Measurements from ENCODE around the gene SYNE4.

Gene SYNE4

DNA sequence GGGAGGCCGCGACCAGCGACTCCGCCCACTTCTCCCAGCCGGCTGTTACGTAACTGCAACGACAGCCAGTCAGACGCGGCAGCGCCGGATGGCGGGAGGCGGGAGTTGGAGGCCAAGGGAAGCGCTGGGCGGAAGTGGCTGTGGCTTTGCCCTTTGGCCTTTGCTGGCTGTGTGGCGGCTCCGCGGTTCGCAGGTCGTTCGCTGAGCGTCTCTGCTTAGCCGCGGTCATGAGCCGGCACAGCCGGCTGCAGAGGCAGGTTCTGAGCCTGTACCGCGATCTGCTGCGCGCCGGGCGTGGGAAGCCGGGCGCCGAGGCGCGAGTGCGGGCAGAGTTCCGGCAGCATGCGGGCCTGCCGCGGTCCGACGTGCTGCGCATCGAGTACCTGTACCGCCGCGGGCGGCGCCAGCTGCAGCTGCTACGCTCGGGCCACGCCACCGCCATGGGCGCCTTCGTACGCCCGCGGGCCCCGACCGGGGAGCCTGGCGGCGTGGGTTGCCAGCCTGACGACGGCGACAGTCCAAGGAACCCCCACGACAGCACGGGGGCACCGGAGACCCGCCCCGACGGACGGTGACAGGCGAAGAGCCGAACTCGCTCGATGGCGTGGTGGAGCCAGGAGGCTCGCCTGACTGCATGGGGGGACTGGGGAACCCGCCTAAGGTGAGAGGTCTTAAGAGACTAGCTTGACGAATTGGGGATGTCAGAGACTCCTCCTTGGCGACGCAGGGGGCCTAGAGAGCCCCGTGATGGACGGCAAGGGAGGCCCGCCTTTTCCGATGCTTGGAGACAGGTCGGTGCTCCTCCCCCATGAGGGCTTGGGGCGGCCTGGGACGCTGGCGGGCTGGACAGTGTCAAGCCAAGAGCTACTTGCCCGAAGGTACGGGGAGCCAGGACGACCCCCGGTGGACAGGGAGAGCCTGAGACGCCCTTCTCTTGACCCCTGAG is 13.3 kb downstream of the SYNE4 start, which contains the start of gene SDHAF1 (continued):
- TF ChIP-seq SP2 (tag by site-specific recombination; IDR thresholded peaks at IDR 0.05) (peak; percentile 99), ZEB2 (tag by site-specific recombination; IDR thresholded peaks at IDR 0.05) (peak; percentile 91; the same call in 1 of the 2 replicates), ZBTB20 (tag by site-specific recombination; IDR thresholded peaks at IDR 0.05) (peak; percentile 49; the same call in 1 of the 2 replicates), ZNF555 (tag by site-specific recombination; conservative IDR thresholded peaks at IDR 0.05) (no peak), ZNF664 (tag by site-specific recombination; IDR thresholded peaks at IDR 0.05) (no peak), ZNF132 (tag by site-specific recombination; IDR thresholded peaks at IDR 0.05; ENCODE audit: borderline replicate concordance) (no peak), YY1 (tag by site-specific recombination; IDR thresholded peaks at IDR 0.05) (peak; percentile 83), ZNF19 (tag by site-specific recombination; IDR thresholded peaks at IDR 0.05; ENCODE audit: low read depth) (no peak), FEZF1 (tag by site-specific recombination; IDR thresholded peaks at IDR 0.05) (no peak), ZNF558 (tag by site-specific recombination; IDR thresholded peaks at IDR 0.05) (no peak), EGR2 (tag by site-specific recombination; IDR thresholded peaks at IDR 0.05; ENCODE audit: low read depth) (peak; percentile 94), ZNF211 (tag by site-specific recombination; IDR thresholded peaks at IDR 0.05; ENCODE audit: low read depth) (no peak), HOXA7 (CRISPR knock-in tag; IDR thresholded peaks at IDR 0.05; ENCODE audit: borderline replicate concordance) (peak; percentile 71; the same call in 1 of the 2 replicates), ZIC2 (tag by site-specific recombination; IDR thresholded peaks at IDR 0.05) (peak; percentile 56), ZNF175 (tag by site-specific recombination; IDR thresholded peaks at IDR 0.05) (no peak), ZNF157 (tag by site-specific recombination; IDR thresholded peaks at IDR 0.05) (no peak)
- TF ChIP-seq, protein P1, sequence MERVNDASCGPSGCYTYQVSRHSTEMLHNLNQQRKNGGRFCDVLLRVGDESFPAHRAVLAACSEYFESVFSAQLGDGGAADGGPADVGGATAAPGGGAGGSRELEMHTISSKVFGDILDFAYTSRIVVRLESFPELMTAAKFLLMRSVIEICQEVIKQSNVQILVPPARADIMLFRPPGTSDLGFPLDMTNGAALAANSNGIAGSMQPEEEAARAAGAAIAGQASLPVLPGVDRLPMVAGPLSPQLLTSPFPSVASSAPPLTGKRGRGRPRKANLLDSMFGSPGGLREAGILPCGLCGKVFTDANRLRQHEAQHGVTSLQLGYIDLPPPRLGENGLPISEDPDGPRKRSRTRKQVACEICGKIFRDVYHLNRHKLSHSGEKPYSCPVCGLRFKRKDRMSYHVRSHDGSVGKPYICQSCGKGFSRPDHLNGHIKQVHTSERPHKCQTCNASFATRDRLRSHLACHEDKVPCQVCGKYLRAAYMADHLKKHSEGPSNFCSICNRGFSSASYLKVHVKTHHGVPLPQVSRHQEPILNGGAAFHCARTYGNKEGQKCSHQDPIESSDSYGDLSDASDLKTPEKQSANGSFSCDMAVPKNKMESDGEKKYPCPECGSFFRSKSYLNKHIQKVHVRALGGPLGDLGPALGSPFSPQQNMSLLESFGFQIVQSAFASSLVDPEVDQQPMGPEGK (tag by site-specific recombination; IDR thresholded peaks at IDR 0.05) = peak; percentile 77; the same call in 1 of the 2 replicates
- TF ChIP-seq, protein P2, sequence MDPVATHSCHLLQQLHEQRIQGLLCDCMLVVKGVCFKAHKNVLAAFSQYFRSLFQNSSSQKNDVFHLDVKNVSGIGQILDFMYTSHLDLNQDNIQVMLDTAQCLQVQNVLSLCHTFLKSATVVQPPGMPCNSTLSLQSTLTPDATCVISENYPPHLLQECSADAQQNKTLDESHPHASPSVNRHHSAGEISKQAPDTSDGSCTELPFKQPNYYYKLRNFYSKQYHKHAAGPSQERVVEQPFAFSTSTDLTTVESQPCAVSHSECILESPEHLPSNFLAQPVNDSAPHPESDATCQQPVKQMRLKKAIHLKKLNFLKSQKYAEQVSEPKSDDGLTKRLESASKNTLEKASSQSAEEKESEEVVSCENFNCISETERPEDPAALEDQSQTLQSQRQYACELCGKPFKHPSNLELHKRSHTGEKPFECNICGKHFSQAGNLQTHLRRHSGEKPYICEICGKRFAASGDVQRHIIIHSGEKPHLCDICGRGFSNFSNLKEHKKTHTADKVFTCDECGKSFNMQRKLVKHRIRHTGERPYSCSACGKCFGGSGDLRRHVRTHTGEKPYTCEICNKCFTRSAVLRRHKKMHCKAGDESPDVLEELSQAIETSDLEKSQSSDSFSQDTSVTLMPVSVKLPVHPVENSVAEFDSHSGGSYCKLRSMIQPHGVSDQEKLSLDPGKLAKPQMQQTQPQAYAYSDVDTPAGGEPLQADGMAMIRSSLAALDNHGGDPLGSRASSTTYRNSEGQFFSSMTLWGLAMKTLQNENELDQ (tag by site-specific recombination; IDR thresholded peaks at IDR 0.05; ENCODE audit: low read depth) = no peak
- TF ChIP-seq, protein P3, sequence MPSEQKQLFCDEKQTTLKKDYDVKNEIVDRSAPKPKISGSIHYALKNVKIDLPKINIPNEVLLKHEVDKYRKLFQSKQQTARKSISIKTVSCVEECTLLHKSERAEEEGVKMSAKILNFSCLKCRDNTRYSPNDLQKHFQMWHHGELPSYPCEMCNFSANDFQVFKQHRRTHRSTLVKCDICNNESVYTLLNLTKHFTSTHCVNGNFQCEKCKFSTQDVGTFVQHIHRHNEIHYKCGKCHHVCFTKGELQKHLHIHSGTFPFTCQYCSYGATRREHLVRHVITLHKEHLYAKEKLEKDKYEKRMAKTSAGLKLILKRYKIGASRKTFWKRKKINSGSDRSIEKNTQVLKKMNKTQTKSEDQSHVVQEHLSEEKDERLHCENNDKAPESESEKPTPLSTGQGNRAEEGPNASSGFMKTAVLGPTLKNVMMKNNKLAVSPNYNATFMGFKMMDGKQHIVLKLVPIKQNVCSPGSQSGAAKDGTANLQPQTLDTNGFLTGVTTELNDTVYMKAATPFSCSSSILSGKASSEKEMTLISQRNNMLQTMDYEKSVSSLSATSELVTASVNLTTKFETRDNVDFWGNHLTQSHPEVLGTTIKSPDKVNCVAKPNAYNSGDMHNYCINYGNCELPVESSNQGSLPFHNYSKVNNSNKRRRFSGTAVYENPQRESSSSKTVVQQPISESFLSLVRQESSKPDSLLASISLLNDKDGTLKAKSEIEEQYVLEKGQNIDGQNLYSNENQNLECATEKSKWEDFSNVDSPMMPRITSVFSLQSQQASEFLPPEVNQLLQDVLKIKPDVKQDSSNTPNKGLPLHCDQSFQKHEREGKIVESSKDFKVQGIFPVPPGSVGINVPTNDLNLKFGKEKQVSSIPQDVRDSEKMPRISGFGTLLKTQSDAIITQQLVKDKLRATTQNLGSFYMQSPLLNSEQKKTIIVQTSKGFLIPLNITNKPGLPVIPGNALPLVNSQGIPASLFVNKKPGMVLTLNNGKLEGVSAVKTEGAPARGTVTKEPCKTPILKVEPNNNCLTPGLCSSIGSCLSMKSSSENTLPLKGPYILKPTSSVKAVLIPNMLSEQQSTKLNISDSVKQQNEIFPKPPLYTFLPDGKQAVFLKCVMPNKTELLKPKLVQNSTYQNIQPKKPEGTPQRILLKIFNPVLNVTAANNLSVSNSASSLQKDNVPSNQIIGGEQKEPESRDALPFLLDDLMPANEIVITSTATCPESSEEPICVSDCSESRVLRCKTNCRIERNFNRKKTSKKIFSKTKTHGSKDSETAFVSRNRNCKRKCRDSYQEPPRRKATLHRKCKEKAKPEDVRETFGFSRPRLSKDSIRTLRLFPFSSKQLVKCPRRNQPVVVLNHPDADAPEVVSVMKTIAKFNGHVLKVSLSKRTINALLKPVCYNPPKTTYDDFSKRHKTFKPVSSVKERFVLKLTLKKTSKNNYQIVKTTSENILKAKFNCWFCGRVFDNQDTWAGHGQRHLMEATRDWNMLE (tag by site-specific recombination; conservative IDR thresholded peaks at IDR 0.05; ENCODE audit: low read depth) = peak; percentile 70
- TF ChIP-seq, protein P4, sequence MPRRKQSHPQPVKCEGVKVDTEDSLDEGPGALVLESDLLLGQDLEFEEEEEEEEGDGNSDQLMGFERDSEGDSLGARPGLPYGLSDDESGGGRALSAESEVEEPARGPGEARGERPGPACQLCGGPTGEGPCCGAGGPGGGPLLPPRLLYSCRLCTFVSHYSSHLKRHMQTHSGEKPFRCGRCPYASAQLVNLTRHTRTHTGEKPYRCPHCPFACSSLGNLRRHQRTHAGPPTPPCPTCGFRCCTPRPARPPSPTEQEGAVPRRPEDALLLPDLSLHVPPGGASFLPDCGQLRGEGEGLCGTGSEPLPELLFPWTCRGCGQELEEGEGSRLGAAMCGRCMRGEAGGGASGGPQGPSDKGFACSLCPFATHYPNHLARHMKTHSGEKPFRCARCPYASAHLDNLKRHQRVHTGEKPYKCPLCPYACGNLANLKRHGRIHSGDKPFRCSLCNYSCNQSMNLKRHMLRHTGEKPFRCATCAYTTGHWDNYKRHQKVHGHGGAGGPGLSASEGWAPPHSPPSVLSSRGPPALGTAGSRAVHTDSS (tag by site-specific recombination; IDR thresholded peaks at IDR 0.05) = no peak; the same call in 1 of the 2 replicates
- TF ChIP-seq, protein P5, sequence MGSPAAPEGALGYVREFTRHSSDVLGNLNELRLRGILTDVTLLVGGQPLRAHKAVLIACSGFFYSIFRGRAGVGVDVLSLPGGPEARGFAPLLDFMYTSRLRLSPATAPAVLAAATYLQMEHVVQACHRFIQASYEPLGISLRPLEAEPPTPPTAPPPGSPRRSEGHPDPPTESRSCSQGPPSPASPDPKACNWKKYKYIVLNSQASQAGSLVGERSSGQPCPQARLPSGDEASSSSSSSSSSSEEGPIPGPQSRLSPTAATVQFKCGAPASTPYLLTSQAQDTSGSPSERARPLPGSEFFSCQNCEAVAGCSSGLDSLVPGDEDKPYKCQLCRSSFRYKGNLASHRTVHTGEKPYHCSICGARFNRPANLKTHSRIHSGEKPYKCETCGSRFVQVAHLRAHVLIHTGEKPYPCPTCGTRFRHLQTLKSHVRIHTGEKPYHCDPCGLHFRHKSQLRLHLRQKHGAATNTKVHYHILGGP (tag by site-specific recombination; IDR thresholded peaks at IDR 0.05) = no peak
- TF ChIP-seq, protein P6, sequence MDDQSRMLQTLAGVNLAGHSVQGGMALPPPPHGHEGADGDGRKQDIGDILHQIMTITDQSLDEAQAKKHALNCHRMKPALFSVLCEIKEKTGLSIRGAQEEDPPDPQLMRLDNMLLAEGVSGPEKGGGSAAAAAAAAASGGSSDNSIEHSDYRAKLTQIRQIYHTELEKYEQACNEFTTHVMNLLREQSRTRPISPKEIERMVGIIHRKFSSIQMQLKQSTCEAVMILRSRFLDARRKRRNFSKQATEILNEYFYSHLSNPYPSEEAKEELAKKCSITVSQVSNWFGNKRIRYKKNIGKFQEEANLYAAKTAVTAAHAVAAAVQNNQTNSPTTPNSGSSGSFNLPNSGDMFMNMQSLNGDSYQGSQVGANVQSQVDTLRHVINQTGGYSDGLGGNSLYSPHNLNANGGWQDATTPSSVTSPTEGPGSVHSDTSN (CRISPR knock-in tag; IDR thresholded peaks at IDR 0.05) = peak; percentile 61; the same call in 1 of the 2 replicates
- TF ChIP-seq, protein P7, sequence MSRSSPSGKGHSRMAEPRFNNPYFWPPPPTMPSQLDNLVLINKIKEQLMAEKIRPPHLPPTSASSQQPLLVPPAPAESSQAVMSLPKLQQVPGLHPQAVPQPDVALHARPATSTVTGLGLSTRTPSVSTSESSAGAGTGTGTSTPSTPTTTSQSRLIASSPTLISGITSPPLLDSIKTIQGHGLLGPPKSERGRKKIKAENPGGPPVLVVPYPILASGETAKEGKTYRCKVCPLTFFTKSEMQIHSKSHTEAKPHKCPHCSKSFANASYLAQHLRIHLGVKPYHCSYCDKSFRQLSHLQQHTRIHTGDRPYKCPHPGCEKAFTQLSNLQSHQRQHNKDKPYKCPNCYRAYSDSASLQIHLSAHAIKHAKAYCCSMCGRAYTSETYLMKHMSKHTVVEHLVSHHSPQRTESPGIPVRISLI (tag by site-specific recombination; IDR thresholded peaks at IDR 0.05) = no peak

All from HEK293 (cell line).